DND-41 (cell line): ENCODE measurements around the gene MEX3B.
A peak's percentile ranks its signal among the peaks of the same experiment; 100 is the strongest.

Source experiments
- ATAC-seq: fragments of 200-7000 bp; cut with Tn5 transposase; 3 replicates; pipeline ENCODE4 v1.9.1; 2021; ENCODE audit warnings: low read depth; ENCODE audit not compliant: insufficient read depth
- DNase-seq: peaks from one replicate; pipeline ENCODE4 v3.0.0-alpha.2; 2020
- H2AFZ ChIP-seq: 2 replicates; pipeline ENCODE4 v1.6.0; 2012; ENCODE audit warnings: low read depth, low read length
- H3K27ac ChIP-seq: 2 replicates; pipeline ENCODE4 v1.5.1; 2012; ENCODE audit warnings: low read length, inconsistent platforms
- H3K27me3 ChIP-seq: fragments of 200-600 bp; sonication (generic); 2 replicates; pipeline ENCODE4 v1.6.0; 2012; ENCODE audit warnings: low read length, mild to moderate bottlenecking, inconsistent platforms; ENCODE audit not compliant: insufficient read depth, poor library complexity
- H3K36me3 ChIP-seq: 2 replicates; pipeline ENCODE4 v1.5.1; 2012; ENCODE audit warnings: low read length, inconsistent platforms; ENCODE audit not compliant: insufficient read depth
- H3K4me1 ChIP-seq: 2 replicates; pipeline ENCODE4 v1.5.1; 2012; ENCODE audit warnings: mild to moderate bottlenecking, low read length; ENCODE audit not compliant: insufficient read depth
- H3K4me2 ChIP-seq: 2 replicates; pipeline ENCODE4 v1.6.0; 2012; ENCODE audit warnings: mild to moderate bottlenecking, moderate library complexity, low read length, inconsistent platforms; ENCODE audit not compliant: insufficient read depth
- H3K4me3 ChIP-seq, 2 experiments: fragments of 200-600 bp in 1 of 2; shearing (Covaris generic) in 1 of 2; 2 replicates each; pipeline ENCODE4 v1.5.1; 2012 to 2016; ENCODE audit warnings: inconsistent platforms in 2 of 2, low read length in 2 of 2, mild to moderate bottlenecking in 2 of 2, low read depth in 1 of 2, moderate library complexity in 1 of 2
- H3K79me2 ChIP-seq: 2 replicates; pipeline ENCODE4 v1.6.0; 2012; ENCODE audit warnings: low read length, inconsistent platforms; ENCODE audit not compliant: insufficient read depth
- H3K9ac ChIP-seq: 2 replicates; pipeline ENCODE4 v1.6.0; 2012; ENCODE audit warnings: low read depth, mild to moderate bottlenecking, inconsistent platforms, low read length, moderate library complexity
- H3K9me3 ChIP-seq: 2 replicates; pipeline ENCODE4 v1.5.1; 2012; ENCODE audit warnings: low read length, moderate library complexity, mild to moderate bottlenecking, inconsistent platforms; ENCODE audit not compliant: insufficient read depth, severe bottlenecking
- H4K20me1 ChIP-seq: 2 replicates; pipeline ENCODE4 v1.6.0; 2012; ENCODE audit warnings: low read length; ENCODE audit not compliant: insufficient read depth
- EZH2 ChIP-seq: IDR thresholded peaks from 3 replicates; pipeline ENCODE4 v1.6.1; 2012; ENCODE audit warnings: borderline replicate concordance, low read depth, mild to moderate bottlenecking, moderate library complexity, low read length, inconsistent platforms; ENCODE audit not compliant: severe bottlenecking
- TF ChIP-seq, protein P1 (sequence below): IDR thresholded peaks from 2 replicates; pipeline ENCODE4 v1.5.1; 2012; ENCODE audit warnings: borderline replicate concordance, low read length, moderate library complexity, mild to moderate bottlenecking; ENCODE audit not compliant: poor library complexity, severe bottlenecking; ENCODE audit errors: extremely low read depth

MEX3B gene

DNA sequence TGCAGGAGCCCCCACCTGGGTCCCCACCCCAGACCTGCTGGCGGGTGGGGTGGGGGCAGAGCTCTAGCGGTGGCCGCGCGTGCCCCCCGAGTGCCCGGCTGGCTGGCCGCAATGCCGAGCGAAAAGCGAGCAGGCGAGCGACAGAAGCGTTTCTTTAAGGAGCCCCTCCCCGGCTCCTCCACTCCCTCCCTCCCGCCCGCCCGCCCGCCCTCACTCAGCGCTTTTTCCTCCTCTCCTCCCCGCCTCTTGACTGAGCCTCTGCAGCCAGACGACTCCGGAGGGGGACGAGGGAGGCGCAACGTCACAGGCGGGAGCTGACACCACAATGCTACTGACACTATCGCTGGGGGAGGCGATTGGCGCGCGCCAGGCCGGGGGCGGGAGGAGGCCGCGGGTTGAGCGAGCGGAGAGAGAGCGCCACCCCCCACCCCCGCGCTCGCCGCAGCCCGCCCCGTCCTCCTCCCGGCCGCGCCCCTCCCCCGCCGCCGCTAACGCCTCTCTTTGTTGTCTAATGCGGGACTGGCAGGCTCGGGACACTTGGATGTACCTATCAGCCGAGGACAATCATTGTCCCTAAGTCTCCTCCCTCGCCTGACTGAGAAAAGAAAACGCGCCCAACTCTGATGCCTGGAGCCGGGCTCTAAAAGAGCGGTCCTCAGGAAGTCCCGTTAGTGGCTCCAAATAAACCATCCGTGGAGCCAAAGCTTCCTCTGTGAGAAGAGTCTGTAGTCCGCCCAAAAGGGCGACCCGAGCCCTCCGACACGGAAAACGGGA lies at the start of gene MEX3B:
MEX3B (minus strand) TSS at position 127 of the 774 bp plus-strand sequence. CDS start 313 bp downstream, outside the sequence.
- DNase-seq: peak; percentile 97
- Histone ChIP-seq H3K27me3 (peaks cover 16% of the 10 kb centered on the region), H3K36me3 (peaks cover 13% of the 10 kb centered on the region), H3K27ac (peak within 1 kb of the TSS; percentile 98), H3K79me2 (peaks cover 18% of the 10 kb centered on the region), H3K4me2 (peak within 1 kb of the TSS; percentile 95), H3K9me3 (no peaks in the 10 kb centered on the region), H4K20me1 (peaks cover 18% of the 10 kb centered on the region), H3K9ac (peak within 1 kb of the TSS; percentile 99), H2AFZ (peak within 1 kb of the TSS; percentile 98), H3K4me3 (peak within 1 kb of the TSS; percentile 89 to 96), H3K4me1 (peaks cover 30% of the 10 kb centered on the region)
- peak; percentile 77 for ATAC-seq
- TF ChIP-seq, protein P1, sequence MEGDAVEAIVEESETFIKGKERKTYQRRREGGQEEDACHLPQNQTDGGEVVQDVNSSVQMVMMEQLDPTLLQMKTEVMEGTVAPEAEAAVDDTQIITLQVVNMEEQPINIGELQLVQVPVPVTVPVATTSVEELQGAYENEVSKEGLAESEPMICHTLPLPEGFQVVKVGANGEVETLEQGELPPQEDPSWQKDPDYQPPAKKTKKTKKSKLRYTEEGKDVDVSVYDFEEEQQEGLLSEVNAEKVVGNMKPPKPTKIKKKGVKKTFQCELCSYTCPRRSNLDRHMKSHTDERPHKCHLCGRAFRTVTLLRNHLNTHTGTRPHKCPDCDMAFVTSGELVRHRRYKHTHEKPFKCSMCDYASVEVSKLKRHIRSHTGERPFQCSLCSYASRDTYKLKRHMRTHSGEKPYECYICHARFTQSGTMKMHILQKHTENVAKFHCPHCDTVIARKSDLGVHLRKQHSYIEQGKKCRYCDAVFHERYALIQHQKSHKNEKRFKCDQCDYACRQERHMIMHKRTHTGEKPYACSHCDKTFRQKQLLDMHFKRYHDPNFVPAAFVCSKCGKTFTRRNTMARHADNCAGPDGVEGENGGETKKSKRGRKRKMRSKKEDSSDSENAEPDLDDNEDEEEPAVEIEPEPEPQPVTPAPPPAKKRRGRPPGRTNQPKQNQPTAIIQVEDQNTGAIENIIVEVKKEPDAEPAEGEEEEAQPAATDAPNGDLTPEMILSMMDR: no peak
- no peak for TF ChIP-seq EZH2

DNA sequence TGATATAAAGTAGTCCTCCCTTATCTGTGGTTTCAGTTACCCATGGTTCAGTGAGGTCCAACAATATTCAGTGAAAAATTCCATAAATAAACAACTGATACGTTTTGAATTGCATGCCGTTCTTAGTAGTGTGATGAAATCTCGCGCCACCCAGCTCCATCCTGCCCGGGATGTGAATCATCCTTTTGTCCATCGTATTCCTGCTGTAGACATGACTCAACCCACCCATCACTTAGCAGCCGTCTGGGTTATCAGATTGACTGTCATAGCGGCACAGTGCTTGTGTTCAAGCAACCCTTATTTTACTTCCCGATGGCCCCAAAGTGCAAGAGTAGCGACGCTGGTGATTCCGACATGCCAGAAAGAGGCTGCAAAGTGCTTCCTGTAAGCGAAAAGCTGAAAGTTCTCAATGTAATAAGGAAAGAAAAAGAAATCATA lies 48.0 kb upstream of the MEX3B start:
- no peaks in the 10 kb centered on the region for H4K20me1 ChIP-seq
- DNase-seq: no peak
- no peak overlapping the region for H3K9ac ChIP-seq
- TF ChIP-seq, protein P1: no peak
- no peak for TF ChIP-seq EZH2
- H2AFZ ChIP-seq: no peak overlapping the region
- H3K4me1 ChIP-seq: no peaks in the 10 kb centered on the region
- no peak for ATAC-seq
- no peak overlapping the region for H3K4me3 ChIP-seq
- H3K27ac ChIP-seq: no peak overlapping the region
- no peak overlapping the region for H3K4me2 ChIP-seq
- no peaks in the 10 kb centered on the region for H3K9me3 ChIP-seq
- no peaks in the 10 kb centered on the region for H3K79me2 ChIP-seq
- H3K27me3 ChIP-seq: peaks cover 3% of the 10 kb centered on the region
- no peaks in the 10 kb centered on the region for H3K36me3 ChIP-seq

DNA sequence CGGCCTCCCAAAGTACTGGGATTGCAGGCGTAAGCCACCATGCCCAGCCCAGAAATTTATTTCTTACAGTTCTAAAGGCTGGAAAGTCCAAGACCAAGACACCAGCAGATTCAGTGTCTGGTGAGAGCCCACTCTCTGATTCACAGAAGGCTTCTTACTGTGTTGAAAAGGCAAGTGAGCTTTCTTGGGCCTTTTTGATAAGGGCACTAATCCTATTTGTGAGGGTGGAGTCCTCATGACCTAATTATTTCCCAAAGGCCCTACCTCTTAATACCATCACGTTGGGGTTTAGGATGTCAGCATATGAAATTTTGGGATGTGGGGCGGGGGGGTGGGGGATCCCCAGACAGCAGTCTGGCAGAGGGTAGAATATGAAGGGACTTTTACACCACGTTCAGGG lies 47.5 kb upstream of the MEX3B start:
- H3K27ac ChIP-seq: no peak overlapping the region
- H3K4me2 ChIP-seq: no peak overlapping the region
- H3K36me3 ChIP-seq: no peaks in the 10 kb centered on the region
- no peak overlapping the region for H2AFZ ChIP-seq
- peaks cover 3% of the 10 kb centered on the region for H3K27me3 ChIP-seq
- H3K4me3 ChIP-seq: no peak overlapping the region
- H3K79me2 ChIP-seq: no peaks in the 10 kb centered on the region
- H3K4me1 ChIP-seq: no peaks in the 10 kb centered on the region
- H3K9me3 ChIP-seq: no peaks in the 10 kb centered on the region
- no peak for DNase-seq
- no peak overlapping the region for H3K9ac ChIP-seq
- no peak for TF ChIP-seq EZH2
- TF ChIP-seq, protein P1: no peak
- H4K20me1 ChIP-seq: no peaks in the 10 kb centered on the region
- no peak for ATAC-seq
